SU-DHL-6 (cell line): ENCODE measurements around the gene DMD.

ENCODE experiments used
- CTCF ChIP-seq: fragments of 200-600 bp; sonication (generic); IDR thresholded peaks from one replicate; pipeline ENCODE4 v1.5.1; 2017; ENCODE audit warnings: antibody characterized with exemption, mild to moderate bottlenecking, low read length, moderate library complexity; ENCODE audit not compliant: insufficient read depth, poor library complexity, severe bottlenecking
- EZH2phosphoT487 ChIP-seq: fragments of 200-600 bp; sonication (generic), shearing (Covaris generic); conservative IDR thresholded peaks from 2 replicates; pipeline ENCODE4 v1.6.1; 2018; ENCODE audit warnings: mild to moderate bottlenecking, antibody characterized with exemption, low read length, moderate library complexity, mixed read lengths

- TF ChIP-seq CTCF, result no peak
- no peak for TF ChIP-seq EZH2phosphoT487
Observed at GRCh38 chrX:32545101-32545500, 666.2 kb downstream of the DMD start.
